Mucosa of gallbladder (tissue), 1 donor: ENCODE results near the gene HAUS5. TPM values are rescaled to one million over a fixed set of nuclear protein-coding genes. Genes with fewer than 3 reads are reported as not detected.
"Not testable (repeated sequence)": the region's sequence is repeated elsewhere in the genome, so short reads cannot be mapped to it uniquely, and the experiment has no call there.

Experiments
- DNase-seq: peaks from one replicate; pipeline ENCODE4 v3.0.0-alpha.2; 2020; ENCODE audit warnings: low spot score
- total RNA-seq: library from RNA; stranded (reverse); gene quantifications from one replicate; pipeline ENCODE4 v1.2.1, GENCODE V29; 2021
- donor health status: DM: no; HTN: no; CAD: no.

Gene HAUS5
- 10.7 TPM for total RNA-seq

- DNase-seq = peak; percentile 96
Observed at GRCh38 chr19:35612559-35613321, at the start of gene HAUS5. TSS of gene HAUS5 (plus strand) at chr19:35612735. CDS start at chr19:35612795, 60 bp downstream.

GRCh38 chr19:35562776-35563175, 49.8 kb upstream of the HAUS5 start:
- DNase-seq = no peak

GRCh38 chr19:35563207-35563829, 49.2 kb upstream of the HAUS5 start, which contains the start of gene ATP4A:
TSS of gene ATP4A (minus strand) at chr19:35563658. CDS start at chr19:35563629, 29 bp downstream.
- DNase-seq = no peak

- DNase-seq = no peak
Observed at GRCh38 chr19:35565016-35565856, 47.3 kb upstream of the HAUS5 start.

GRCh38 chr19:35566738-35567137, 45.8 kb upstream of the HAUS5 start:
- DNase-seq = no peak

GRCh38 chr19:35569281-35569781, 43.2 kb upstream of the HAUS5 start:
- no peak for DNase-seq

- DNase-seq = no peak
Observed at GRCh38 chr19:35571406-35571965, 41.0 kb upstream of the HAUS5 start.

- no peak for DNase-seq
Observed at GRCh38 chr19:35577918-35578317, 34.6 kb upstream of the HAUS5 start.

GRCh38 chr19:35578707-35579106, 33.8 kb upstream of the HAUS5 start:
- DNase-seq = no peak

GRCh38 chr19:35582760-35583159, 29.8 kb upstream of the HAUS5 start:
- DNase-seq = no peak

GRCh38 chr19:35585848-35586247, 26.7 kb upstream of the HAUS5 start, which contains the start of gene PMIS2:
TSS of gene PMIS2 (plus strand) at chr19:35586173. CDS start at chr19:35586260, 87 bp downstream.
- no peak for DNase-seq

GRCh38 chr19:35587321-35587720, 25.2 kb upstream of the HAUS5 start:
- DNase-seq = no peak

- DNase-seq = no peak
Observed at GRCh38 chr19:35590875-35591274, 21.7 kb upstream of the HAUS5 start.

- peak; percentile 24 for DNase-seq
Observed at GRCh38 chr19:35592226-35592625, 20.3 kb upstream of the HAUS5 start.

GRCh38 chr19:35595026-35595425, 17.5 kb upstream of the HAUS5 start:
- not testable (repeated sequence) for DNase-seq

- DNase-seq = no peak
Observed at GRCh38 chr19:35595928-35596327, 16.6 kb upstream of the HAUS5 start.

- DNase-seq = no peak
Observed at GRCh38 chr19:35596366-35596999, 16.1 kb upstream of the HAUS5 start.

GRCh38 chr19:35601971-35602370, 10.6 kb upstream of the HAUS5 start:
- no peak for DNase-seq

- not testable (repeated sequence) for DNase-seq
Observed at GRCh38 chr19:35604436-35604835, 8.1 kb upstream of the HAUS5 start.

GRCh38 chr19:35607170-35607569, 5.4 kb upstream of the HAUS5 start:
- not testable (repeated sequence) for DNase-seq

GRCh38 chr19:35607661-35608060, 4.9 kb upstream of the HAUS5 start:
- no peak for DNase-seq
